ENCODE results near the gene DNHD1. TPM values are rescaled to one million over a fixed set of nuclear protein-coding genes. Genes with fewer than 3 reads are reported as not detected.

Gene DNHD1
- polyA plus RNA-seq, 3 donors: 0.24 to 21.0 (median 0.59) TPM

- H3K4me3 Mint-ChIP-seq: no peak overlapping the region
- TF ChIP-seq CTCF (IDR thresholded peaks at IDR 0.05): no peak
These were observed 48.1 kb downstream of the DNHD1 start for GRCh38 chr11:6544921-6545850.

GRCh38 chr11:6545917-6546605 is 49.0 kb downstream of the DNHD1 start:
- H3K36me3 ChIP-seq (replicated peaks in 1 of 2; ENCODE audit: control insufficient read depth in 1 of 2, insufficient read depth in 2 of 2, low read length in 2 of 2): peaks cover 0 to 29% of the 10 kb centered on the region in 2 donors
- peaks cover 0 to 3% (median 1%) of the 10 kb centered on the region in 3 donors for H3K27me3 Mint-ChIP-seq (ENCODE audit: low read depth in 3 of 3)
- no peaks in the 10 kb centered on the region for H3K9me3 ChIP-seq (replicated peaks in 1 of 2; ENCODE audit: control insufficient read depth in 1 of 2, insufficient read depth in 1 of 2, low read length in 2 of 2)
- DNase-seq: no peak
- no peaks in the 10 kb centered on the region for H4K20me1 ChIP-seq (ENCODE audit: insufficient read depth, low read length)
- H3K4me3 Mint-ChIP-seq: no peak overlapping the region
- H2AFZ ChIP-seq (ENCODE audit: insufficient read depth, low read depth, low read length, poor library complexity, severe bottlenecking): no peak overlapping the region
- 97% methylated on average over 14 of the region's 14 CpGs for WGBS (ENCODE audit: insufficient coverage)
- no peak overlapping the region for H3K9ac ChIP-seq (ENCODE audit: insufficient read depth, low read length, poor library complexity, severe bottlenecking)
- intact Hi-C loops (cut with micrococcal nuclease): no loop called here
- H3K4me3 ChIP-seq (replicated peaks in 1 of 3; ENCODE audit: low read depth in 2 of 3, low read length in 3 of 3): no peak overlapping the region
- H3K27ac Mint-ChIP-seq: no peak overlapping the region
- no peaks in the 10 kb centered on the region for H3K9me3 Mint-ChIP-seq
- no peaks in the 10 kb centered on the region for H3K4me1 Mint-ChIP-seq
- no peak overlapping the region for H3K27ac ChIP-seq (ENCODE audit: low read depth in 1 of 2, low read length in 2 of 2)
- no peaks in the 10 kb centered on the region for H3K79me2 ChIP-seq (ENCODE audit: insufficient read depth, low read length)
- no peak overlapping the region for H3K4me2 ChIP-seq (replicated peaks; ENCODE audit: extremely low read depth, low read length, poor library complexity, severe bottlenecking)
- peaks cover 20 to 26% of the 10 kb centered on the region in 2 donors for H3K36me3 Mint-ChIP-seq
- H3K27me3 ChIP-seq (ENCODE audit: control insufficient read depth in 2 of 2, insufficient read depth in 2 of 2, low read length in 2 of 2): no peaks in the 10 kb centered on the region
- no peak for TF ChIP-seq CTCF (IDR thresholded peaks at IDR 0.05)
- H3K4me1 ChIP-seq (ENCODE audit: control insufficient read depth in 1 of 2, insufficient read depth in 2 of 2, low read length in 2 of 2): no peaks in the 10 kb centered on the region

More at GRCh38 chr11:6544921-6545850, 48.1 kb downstream of the DNHD1 start:
- Histone ChIP-seq H3K79me2 (ENCODE audit: insufficient read depth, low read length) (no peaks in the 10 kb centered on the region), H3K9ac (ENCODE audit: insufficient read depth, low read length, poor library complexity, severe bottlenecking) (no peak overlapping the region), H3K27me3 (ENCODE audit: control insufficient read depth in 2 of 2, insufficient read depth in 2 of 2, low read length in 2 of 2) (no peaks in the 10 kb centered on the region), H4K20me1 (ENCODE audit: insufficient read depth, low read length) (no peaks in the 10 kb centered on the region), H3K9me3 (replicated peaks in 1 of 2; ENCODE audit: control insufficient read depth in 1 of 2, insufficient read depth in 1 of 2, low read length in 2 of 2) (no peaks in the 10 kb centered on the region), H2AFZ (ENCODE audit: insufficient read depth, low read depth, low read length, poor library complexity, severe bottlenecking) (no peak overlapping the region), H3K36me3 (replicated peaks in 1 of 2; ENCODE audit: control insufficient read depth in 1 of 2, insufficient read depth in 2 of 2, low read length in 2 of 2) (peaks cover 0 to 29% of the 10 kb centered on the region in 2 donors), H3K4me2 (replicated peaks; ENCODE audit: extremely low read depth, low read length, poor library complexity, severe bottlenecking) (no peak overlapping the region), H3K4me1 (ENCODE audit: control insufficient read depth in 1 of 2, insufficient read depth in 2 of 2, low read length in 2 of 2) (no peaks in the 10 kb centered on the region), H3K4me3 (replicated peaks in 1 of 3; ENCODE audit: low read depth in 2 of 3, low read length in 3 of 3) (no peak overlapping the region), H3K27ac (ENCODE audit: low read depth in 1 of 2, low read length in 2 of 2) (no peak overlapping the region)
- Mint-ChIP-seq H3K27me3 (ENCODE audit: low read depth in 3 of 3) (peaks cover 0 to 3% (median 1%) of the 10 kb centered on the region in 3 donors), H3K36me3 (peaks cover 20 to 26% of the 10 kb centered on the region in 2 donors), H3K4me1 (peaks cover 5% of the 10 kb centered on the region), H3K27ac (no peak overlapping the region), H3K9me3 (no peaks in the 10 kb centered on the region)
- 99% methylated on average over 18 of the region's 19 CpGs for WGBS (ENCODE audit: insufficient coverage)
- intact Hi-C loops (cut with micrococcal nuclease): no loop called here
- no peak for DNase-seq
